Measurements from ENCODE around the gene TRMT10B.

Gene TRMT10B

GRCh38 chr9:37715991-37716505, 37.6 kb upstream of the TRMT10B start:
- TF ChIP-seq CTCF (IDR thresholded peaks at IDR 0.05; ENCODE audit: insufficient read depth, low read depth, low read length, missing control alignments): no peak
- DNase-seq (ENCODE audit: low read depth): no peak
- H3K4me3 ChIP-seq (ENCODE audit: low read depth, low read length): no peak overlapping the region

- H3K4me3 ChIP-seq (ENCODE audit: low read depth, low read length): no peak overlapping the region
- no peak for DNase-seq (ENCODE audit: low read depth)
- TF ChIP-seq CTCF (IDR thresholded peaks at IDR 0.05; ENCODE audit: insufficient read depth, low read depth, low read length, missing control alignments): no peak
Measured at GRCh38 chr9:37719526-37719925, 34.1 kb upstream of the TRMT10B start.

GRCh38 chr9:37727013-37727412, 26.6 kb upstream of the TRMT10B start:
- DNase-seq (ENCODE audit: low read depth): no peak
- no peak for TF ChIP-seq CTCF (IDR thresholded peaks at IDR 0.05; ENCODE audit: insufficient read depth, low read depth, low read length, missing control alignments)
- H3K4me3 ChIP-seq (ENCODE audit: low read depth, low read length): no peak overlapping the region

GRCh38 chr9:37729499-37729898, 24.1 kb upstream of the TRMT10B start:
- H3K4me3 ChIP-seq (ENCODE audit: low read depth, low read length): no peak overlapping the region
- DNase-seq (ENCODE audit: low read depth): no peak
- no peak for TF ChIP-seq CTCF (IDR thresholded peaks at IDR 0.05; ENCODE audit: insufficient read depth, low read depth, low read length, missing control alignments)

GRCh38 chr9:37730256-37730655, 23.3 kb upstream of the TRMT10B start:
- DNase-seq (ENCODE audit: low read depth): no peak
- TF ChIP-seq CTCF (IDR thresholded peaks at IDR 0.05; ENCODE audit: insufficient read depth, low read depth, low read length, missing control alignments): no peak
- no peak overlapping the region for H3K4me3 ChIP-seq (ENCODE audit: low read depth, low read length)

GRCh38 chr9:37730839-37731238, 22.8 kb upstream of the TRMT10B start:
- no peak overlapping the region for H3K4me3 ChIP-seq (ENCODE audit: low read depth, low read length)
- no peak for DNase-seq (ENCODE audit: low read depth)
- no peak for TF ChIP-seq CTCF (IDR thresholded peaks at IDR 0.05; ENCODE audit: insufficient read depth, low read depth, low read length, missing control alignments)

- TF ChIP-seq CTCF (IDR thresholded peaks at IDR 0.05; ENCODE audit: insufficient read depth, low read depth, low read length, missing control alignments): no peak
- no peak for DNase-seq (ENCODE audit: low read depth)
- H3K4me3 ChIP-seq (ENCODE audit: low read depth, low read length): no peak overlapping the region
Measured at GRCh38 chr9:37732086-37732741, 21.4 kb upstream of the TRMT10B start.

Data from GM12865 (cell line).